Measurements from ENCODE around the gene FHIP2A.

- TF ChIP-seq CTCF (optimal IDR thresholded peaks at IDR 0.05 in 1 of 3, IDR thresholded peaks at IDR 0.05 in 1 of 3, conservative IDR thresholded peaks at IDR 0.05 in 1 of 3; ENCODE audit: extremely low read depth in 1 of 3, insufficient read depth in 2 of 3, low read length in 3 of 3) (no peak), EZH2 (IDR thresholded peaks at IDR 0.05; ENCODE audit: low read length) (no peak)
Measured at GRCh38 chr10:114795039-114795438, 26.5 kb upstream of the FHIP2A start.
